ENCODE results near the gene PNPLA7.

GRCh38 chr9:137498720-137499150, 51.5 kb downstream of the PNPLA7 start:
- TF ChIP-seq CTCF (IDR thresholded peaks at IDR 0.05) (no peak), POLR2A (IDR thresholded peaks at IDR 0.05) (no peak)
